HepG2 (cell line): ENCODE measurements around the gene FALEC. TPM values are rescaled to one million over a fixed set of nuclear protein-coding genes. Genes with fewer than 3 reads are reported as not detected.

Source experiments
- HNRNPL ChIP-seq: fragments of 200-400 bp; formaldehyde crosslinking; IDR thresholded peaks from 2 replicates; pipeline ENCODE4 v1.6.1; 2017; ENCODE audit warnings: mild to moderate bottlenecking, low read depth, low read length
- JARID2 ChIP-seq: sonication (generic); formaldehyde crosslinking; IDR thresholded peaks from 2 replicates; pipeline ENCODE4 v1.8.1; 2023; ENCODE audit warnings: missing genetic modification reagents, inconsistent platforms; ENCODE audit not compliant: insufficient replicate concordance
- JUND ChIP-seq: sonication (generic); formaldehyde crosslinking; IDR thresholded peaks from 2 replicates; pipeline ENCODE4 v1.8.0; 2022; ENCODE audit warnings: mild to moderate bottlenecking, missing genetic modification reagents
- MED1 ChIP-seq: sonication (generic); formaldehyde crosslinking; IDR thresholded peaks from 2 replicates; pipeline ENCODE4 v1.4.0; 2020; ENCODE audit warnings: missing genetic modification reagents
- MEIS1 ChIP-seq: sonication (generic); formaldehyde crosslinking; IDR thresholded peaks from 2 replicates; pipeline ENCODE4 v1.9.0; 2021; ENCODE audit warnings: mild to moderate bottlenecking, missing genetic modification reagents, moderate library complexity, borderline replicate concordance
- MEIS2 ChIP-seq: sonication (generic); formaldehyde crosslinking; IDR thresholded peaks from 2 replicates; pipeline ENCODE4 v1.9.0; 2021; ENCODE audit warnings: mild to moderate bottlenecking, missing genetic modification reagents
- PAF1 ChIP-seq: IDR thresholded peaks from 2 replicates; pipeline ENCODE4 v1.6.1; 2016; ENCODE audit warnings: missing genetic modification reagents, missing compliant biosample characterization
- ZNF282 ChIP-seq: fragments of 450-650 bp; IDR thresholded peaks from 2 replicates; pipeline ENCODE4 v1.6.1; 2018; ENCODE audit not compliant: partially characterized antibody
- polyA plus RNA-seq, 8 experiments: library from polyadenylated mRNA; depleted of rRNA in 3 of 8; stranded (reverse) in 7 of 8; unstranded in 1 of 8; fragments of >200 nt; fragmentation: Illumina TruSeq in 4 of 8; extraction: Trizol in 4 of 8; gene quantifications; 2 replicates each; pipeline versions ENCODE4 v1.2.1 to v1.2.3, GENCODE V29; 2011 to 2016; ENCODE audit warnings: low read depth in 4 of 8, missing spikeins in 1 of 8, mixed read lengths in 1 of 8; ENCODE audit not compliant: insufficient read depth in 1 of 8
- total RNA-seq, 5 experiments: library from RNA; depleted of rRNA; stranded (reverse); fragments of >200 nt; fragmentation: Illumina TruSeq; extraction: Trizol; gene quantifications; 2 replicates each; pipeline ENCODE4 v1.2.3, GENCODE V29; 2016; ENCODE audit warnings: low read depth in 1 of 5
- TF ChIP-seq, protein P1 (sequence below): sonication (generic); formaldehyde crosslinking; IDR thresholded peaks from 2 replicates; pipeline ENCODE4 v1.5.0; 2020; ENCODE audit warnings: missing genetic modification reagents
- TF ChIP-seq, protein P2 (sequence below): sonication (generic); formaldehyde crosslinking; IDR thresholded peaks from 2 replicates; pipeline ENCODE4 v1.8.1; 2023; ENCODE audit warnings: mild to moderate bottlenecking, missing genetic modification reagents
- TF ChIP-seq, protein P3 (sequence below): sonication (generic); formaldehyde crosslinking; IDR thresholded peaks from 2 replicates; pipeline ENCODE4 v1.4.0; 2020; ENCODE audit warnings: missing genetic modification reagents
- TF ChIP-seq, protein P4 (sequence below): sonication (generic); formaldehyde crosslinking; IDR thresholded peaks from 2 replicates; pipeline ENCODE4 v1.8.1; 2023; ENCODE audit warnings: missing genetic modification reagents, mild to moderate bottlenecking, borderline replicate concordance
- TF ChIP-seq, protein P5 (sequence below): sonication (generic); formaldehyde crosslinking; IDR thresholded peaks from 2 replicates; pipeline ENCODE4 v1.4.0; 2020; ENCODE audit warnings: missing genetic modification reagents
- TF ChIP-seq, protein P6 (sequence below): sonication (generic); formaldehyde crosslinking; IDR thresholded peaks from 2 replicates; pipeline ENCODE4 v1.5.1; 2020; ENCODE audit warnings: mild to moderate bottlenecking, missing genetic modification reagents

Gene FALEC
- total and polyA plus RNA-seq, 2 of the 13 experiments (the other 11 are each of a cell fraction or from before 2014, with no cell fraction given) = 0.33 to 0.71 TPM

DNA sequence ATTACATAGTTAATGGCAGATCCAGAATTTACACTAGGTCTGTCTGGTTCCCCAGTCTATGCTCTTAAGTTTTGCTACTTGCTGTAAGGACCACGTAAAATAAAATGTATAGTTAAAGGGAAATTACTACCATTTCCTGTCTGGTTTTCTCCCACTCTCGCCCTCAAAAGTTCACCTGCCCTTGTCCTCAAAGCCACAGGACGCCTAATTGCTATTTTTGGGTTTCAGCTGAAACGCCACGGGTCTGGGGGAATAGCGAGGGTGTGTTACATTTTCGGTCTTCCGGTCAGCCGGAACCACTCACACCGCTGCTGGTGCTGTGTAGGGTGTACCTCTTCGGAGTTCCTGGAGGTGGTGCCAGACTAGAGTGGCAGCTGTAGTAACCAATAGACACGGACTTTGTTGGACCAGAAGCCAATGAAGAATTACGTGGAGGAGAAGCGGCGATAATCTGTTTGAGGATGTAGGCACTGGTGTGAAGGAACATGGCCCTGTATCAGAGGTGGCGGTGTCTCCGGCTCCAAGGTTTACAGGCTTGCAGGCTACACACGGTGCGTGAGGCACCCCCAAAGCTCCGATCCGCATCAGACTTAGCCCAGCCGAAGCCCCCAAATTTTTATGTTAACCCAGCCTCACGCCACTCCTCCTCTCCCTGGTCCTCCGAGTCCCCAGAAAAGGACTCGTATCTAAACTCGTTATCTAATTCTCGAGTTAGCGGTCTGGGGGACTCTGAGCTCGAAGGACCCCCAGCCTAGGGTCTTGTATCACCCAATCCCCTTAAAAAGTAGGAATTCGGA lies 28.4 kb upstream of the FALEC start, which contains the start of gene TARS2 (continued):
- TF ChIP-seq, protein P1, sequence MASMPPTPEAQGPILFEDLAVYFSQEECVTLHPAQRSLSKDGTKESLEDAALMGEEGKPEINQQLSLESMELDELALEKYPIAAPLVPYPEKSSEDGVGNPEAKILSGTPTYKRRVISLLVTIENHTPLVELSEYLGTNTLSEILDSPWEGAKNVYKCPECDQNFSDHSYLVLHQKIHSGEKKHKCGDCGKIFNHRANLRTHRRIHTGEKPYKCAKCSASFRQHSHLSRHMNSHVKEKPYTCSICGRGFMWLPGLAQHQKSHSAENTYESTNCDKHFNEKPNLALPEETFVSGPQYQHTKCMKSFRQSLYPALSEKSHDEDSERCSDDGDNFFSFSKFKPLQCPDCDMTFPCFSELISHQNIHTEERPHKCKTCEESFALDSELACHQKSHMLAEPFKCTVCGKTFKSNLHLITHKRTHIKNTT (CRISPR knock-in tag) = no peak
- TF ChIP-seq JUND (CRISPR knock-in tag) (no peak), MEIS2 (peak; percentile 38; the same call in 1 of the 2 replicates), HNRNPL (no peak), MED1 (CRISPR knock-in tag) (peak; percentile 71), JARID2 (CRISPR knock-in tag) (no peak), PAF1 (no peak), ZNF282 (no peak), MEIS1 (CRISPR knock-in tag) (no peak)
- TF ChIP-seq, protein P2, sequence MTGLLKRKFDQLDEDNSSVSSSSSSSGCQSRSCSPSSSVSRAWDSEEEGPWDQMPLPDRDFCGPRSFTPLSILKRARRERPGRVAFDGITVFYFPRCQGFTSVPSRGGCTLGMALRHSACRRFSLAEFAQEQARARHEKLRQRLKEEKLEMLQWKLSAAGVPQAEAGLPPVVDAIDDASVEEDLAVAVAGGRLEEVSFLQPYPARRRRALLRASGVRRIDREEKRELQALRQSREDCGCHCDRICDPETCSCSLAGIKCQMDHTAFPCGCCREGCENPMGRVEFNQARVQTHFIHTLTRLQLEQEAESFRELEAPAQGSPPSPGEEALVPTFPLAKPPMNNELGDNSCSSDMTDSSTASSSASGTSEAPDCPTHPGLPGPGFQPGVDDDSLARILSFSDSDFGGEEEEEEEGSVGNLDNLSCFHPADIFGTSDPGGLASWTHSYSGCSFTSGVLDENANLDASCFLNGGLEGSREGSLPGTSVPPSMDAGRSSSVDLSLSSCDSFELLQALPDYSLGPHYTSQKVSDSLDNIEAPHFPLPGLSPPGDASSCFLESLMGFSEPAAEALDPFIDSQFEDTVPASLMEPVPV (CRISPR knock-in tag) = no peak
- TF ChIP-seq, protein P3, sequence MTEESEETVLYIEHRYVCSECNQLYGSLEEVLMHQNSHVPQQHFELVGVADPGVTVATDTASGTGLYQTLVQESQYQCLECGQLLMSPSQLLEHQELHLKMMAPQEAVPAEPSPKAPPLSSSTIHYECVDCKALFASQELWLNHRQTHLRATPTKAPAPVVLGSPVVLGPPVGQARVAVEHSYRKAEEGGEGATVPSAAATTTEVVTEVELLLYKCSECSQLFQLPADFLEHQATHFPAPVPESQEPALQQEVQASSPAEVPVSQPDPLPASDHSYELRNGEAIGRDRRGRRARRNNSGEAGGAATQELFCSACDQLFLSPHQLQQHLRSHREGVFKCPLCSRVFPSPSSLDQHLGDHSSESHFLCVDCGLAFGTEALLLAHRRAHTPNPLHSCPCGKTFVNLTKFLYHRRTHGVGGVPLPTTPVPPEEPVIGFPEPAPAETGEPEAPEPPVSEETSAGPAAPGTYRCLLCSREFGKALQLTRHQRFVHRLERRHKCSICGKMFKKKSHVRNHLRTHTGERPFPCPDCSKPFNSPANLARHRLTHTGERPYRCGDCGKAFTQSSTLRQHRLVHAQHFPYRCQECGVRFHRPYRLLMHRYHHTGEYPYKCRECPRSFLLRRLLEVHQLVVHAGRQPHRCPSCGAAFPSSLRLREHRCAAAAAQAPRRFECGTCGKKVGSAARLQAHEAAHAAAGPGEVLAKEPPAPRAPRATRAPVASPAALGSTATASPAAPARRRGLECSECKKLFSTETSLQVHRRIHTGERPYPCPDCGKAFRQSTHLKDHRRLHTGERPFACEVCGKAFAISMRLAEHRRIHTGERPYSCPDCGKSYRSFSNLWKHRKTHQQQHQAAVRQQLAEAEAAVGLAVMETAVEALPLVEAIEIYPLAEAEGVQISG = peak; percentile 92
- TF ChIP-seq, protein P4, sequence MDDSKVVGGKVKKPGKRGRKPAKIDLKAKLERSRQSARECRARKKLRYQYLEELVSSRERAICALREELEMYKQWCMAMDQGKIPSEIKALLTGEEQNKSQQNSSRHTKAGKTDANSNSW = no peak
- TF ChIP-seq, protein P5, sequence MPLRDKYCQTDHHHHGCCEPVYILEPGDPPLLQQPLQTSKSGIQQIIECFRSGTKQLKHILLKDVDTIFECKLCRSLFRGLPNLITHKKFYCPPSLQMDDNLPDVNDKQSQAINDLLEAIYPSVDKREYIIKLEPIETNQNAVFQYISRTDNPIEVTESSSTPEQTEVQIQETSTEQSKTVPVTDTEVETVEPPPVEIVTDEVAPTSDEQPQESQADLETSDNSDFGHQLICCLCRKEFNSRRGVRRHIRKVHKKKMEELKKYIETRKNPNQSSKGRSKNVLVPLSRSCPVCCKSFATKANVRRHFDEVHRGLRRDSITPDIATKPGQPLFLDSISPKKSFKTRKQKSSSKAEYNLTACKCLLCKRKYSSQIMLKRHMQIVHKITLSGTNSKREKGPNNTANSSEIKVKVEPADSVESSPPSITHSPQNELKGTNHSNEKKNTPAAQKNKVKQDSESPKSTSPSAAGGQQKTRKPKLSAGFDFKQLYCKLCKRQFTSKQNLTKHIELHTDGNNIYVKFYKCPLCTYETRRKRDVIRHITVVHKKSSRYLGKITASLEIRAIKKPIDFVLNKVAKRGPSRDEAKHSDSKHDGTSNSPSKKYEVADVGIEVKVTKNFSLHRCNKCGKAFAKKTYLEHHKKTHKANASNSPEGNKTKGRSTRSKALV (CRISPR knock-in tag) = no peak
- TF ChIP-seq, protein P6, sequence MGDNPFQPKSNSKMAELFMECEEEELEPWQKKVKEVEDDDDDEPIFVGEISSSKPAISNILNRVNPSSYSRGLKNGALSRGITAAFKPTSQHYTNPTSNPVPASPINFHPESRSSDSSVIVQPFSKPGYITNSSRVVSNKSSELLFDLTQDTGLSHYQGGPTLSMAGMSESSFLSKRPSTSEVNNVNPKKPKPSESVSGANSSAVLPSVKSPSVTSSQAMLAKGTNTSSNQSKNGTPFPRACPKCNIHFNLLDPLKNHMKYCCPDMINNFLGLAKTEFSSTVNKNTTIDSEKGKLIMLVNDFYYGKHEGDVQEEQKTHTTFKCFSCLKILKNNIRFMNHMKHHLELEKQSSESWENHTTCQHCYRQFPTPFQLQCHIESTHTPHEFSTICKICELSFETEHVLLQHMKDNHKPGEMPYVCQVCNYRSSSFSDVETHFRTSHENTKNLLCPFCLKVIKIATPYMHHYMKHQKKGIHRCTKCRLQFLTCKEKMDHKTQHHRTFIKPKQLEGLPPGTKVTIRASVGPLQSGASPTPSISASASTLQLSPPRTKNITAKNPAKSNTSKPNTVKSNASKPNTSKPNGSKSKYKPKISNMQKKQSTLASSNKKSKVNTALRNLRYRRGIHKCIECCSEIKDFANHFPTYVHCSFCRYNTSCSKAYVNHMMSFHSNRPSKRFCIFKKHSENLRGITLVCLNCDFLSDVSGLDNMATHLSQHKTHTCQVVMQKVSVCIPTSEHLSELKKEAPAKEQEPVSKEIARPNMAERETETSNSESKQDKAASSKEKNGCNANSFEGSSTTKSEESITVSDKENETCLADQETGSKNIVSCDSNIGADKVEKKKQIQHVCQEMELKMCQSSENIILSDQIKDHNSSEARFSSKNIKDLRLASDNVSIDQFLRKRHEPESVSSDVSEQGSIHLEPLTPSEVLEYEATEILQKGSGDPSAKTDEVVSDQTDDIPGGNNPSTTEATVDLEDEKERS = peak; percentile 30
